22Rv1 (cell line): Measurements from ENCODE around the gene TMC4.

ENCODE experiments used
- CTCF ChIP-seq: fragments of 450-650 bp; IDR thresholded peaks from 2 replicates; pipeline ENCODE4 v1.5.1; 2017; ENCODE audit warnings: mild to moderate bottlenecking
- ZFX ChIP-seq: fragments of 450-650 bp; IDR thresholded peaks from 2 replicates; pipeline ENCODE4 v1.6.1; 2017; ENCODE audit warnings: antibody characterized with exemption, borderline replicate concordance

- TF ChIP-seq CTCF (no peak), ZFX (no peak)
Observed at GRCh38 chr19:54179262-54179852, 6.4 kb upstream of the TMC4 start.
